ENCODE measurements around the gene ZNF804A.

Gene ZNF804A

GRCh38 chr2:184681642-184682321 lies 83.5 kb downstream of the ZNF804A start:
- H3K4me3 ChIP-seq (ENCODE audit: insufficient read length, low read depth): no peak overlapping the region
- no peaks in the 10 kb centered on the region for H3K36me3 ChIP-seq (ENCODE audit: insufficient read depth, insufficient read length, low read length)
- peaks cover 19% of the 10 kb centered on the region; the same call in 1 of the 2 replicates for H3K9me3 ChIP-seq (ENCODE audit: insufficient read depth, low read length)
- no peaks in the 10 kb centered on the region for H3K4me1 ChIP-seq (ENCODE audit: insufficient read depth, insufficient read length)
- H3K9ac ChIP-seq (ENCODE audit: insufficient read length, low read depth): no peak overlapping the region
- no peak for DNase-seq (ENCODE audit: low read depth, low spot score)
- H3K27me3 ChIP-seq (ENCODE audit: insufficient read depth, insufficient read length): no peaks in the 10 kb centered on the region
- TF ChIP-seq ZNF274 (IDR thresholded peaks at IDR 0.05; ENCODE audit: low read depth, low read length): no peak
- TF ChIP-seq SUZ12 (IDR thresholded peaks at IDR 0.05; ENCODE audit: extremely low read depth, insufficient read depth, insufficient read length): no peak

- Histone ChIP-seq H3K27me3 (ENCODE audit: insufficient read depth, insufficient read length) (no peaks in the 10 kb centered on the region), H3K4me3 (ENCODE audit: insufficient read length, low read depth) (no peak overlapping the region), H3K36me3 (ENCODE audit: insufficient read depth, insufficient read length, low read length) (no peaks in the 10 kb centered on the region), H3K9ac (ENCODE audit: insufficient read length, low read depth) (no peak overlapping the region), H3K9me3 (ENCODE audit: insufficient read depth, low read length) (peaks cover 19% of the 10 kb centered on the region; the same call in 1 of the 2 replicates), H3K4me1 (ENCODE audit: insufficient read depth, insufficient read length) (no peaks in the 10 kb centered on the region)
- no peak for TF ChIP-seq YY1 (IDR thresholded peaks at IDR 0.05; ENCODE audit: insufficient read depth, insufficient read length)
- TF ChIP-seq ZNF274 (IDR thresholded peaks at IDR 0.05; ENCODE audit: low read depth, low read length): no peak
- no peak for TF ChIP-seq SUZ12 (IDR thresholded peaks at IDR 0.05; ENCODE audit: extremely low read depth, insufficient read depth, insufficient read length)
- DNase-seq (ENCODE audit: low read depth, low spot score): no peak
These were observed 85.6 kb downstream of the ZNF804A start for GRCh38 chr2:184683911-184684310.

- no peak overlapping the region for H3K4me3 ChIP-seq (ENCODE audit: insufficient read length, low read depth)
- no peak overlapping the region for H3K9ac ChIP-seq (ENCODE audit: insufficient read length, low read depth)
- no peaks in the 10 kb centered on the region for H3K36me3 ChIP-seq (ENCODE audit: insufficient read depth, insufficient read length, low read length)
- H3K27me3 ChIP-seq (ENCODE audit: insufficient read depth, insufficient read length): no peaks in the 10 kb centered on the region
- no peaks in the 10 kb centered on the region for H3K9me3 ChIP-seq (ENCODE audit: insufficient read depth, low read length)
- no peak for DNase-seq (ENCODE audit: low read depth, low spot score)
- TF ChIP-seq SUZ12 (IDR thresholded peaks at IDR 0.05; ENCODE audit: extremely low read depth, insufficient read depth, insufficient read length) (no peak), ZNF274 (IDR thresholded peaks at IDR 0.05; ENCODE audit: low read depth, low read length) (no peak), YY1 (IDR thresholded peaks at IDR 0.05; ENCODE audit: insufficient read depth, insufficient read length) (no peak)
- H3K4me1 ChIP-seq (ENCODE audit: insufficient read depth, insufficient read length): no peaks in the 10 kb centered on the region
These were observed 87.9 kb downstream of the ZNF804A start for GRCh38 chr2:184685999-184686841.

- H3K4me3 ChIP-seq (ENCODE audit: insufficient read length, low read depth): no peak overlapping the region
- TF ChIP-seq SUZ12 (IDR thresholded peaks at IDR 0.05; ENCODE audit: extremely low read depth, insufficient read depth, insufficient read length) (no peak), ZNF274 (IDR thresholded peaks at IDR 0.05; ENCODE audit: low read depth, low read length) (no peak)
- no peak for DNase-seq (ENCODE audit: low read depth, low spot score)
- H3K27me3 ChIP-seq (ENCODE audit: insufficient read depth, insufficient read length): no peaks in the 10 kb centered on the region
- no peaks in the 10 kb centered on the region for H3K36me3 ChIP-seq (ENCODE audit: insufficient read depth, insufficient read length, low read length)
- no peak overlapping the region for H3K9ac ChIP-seq (ENCODE audit: insufficient read length, low read depth)
- H3K9me3 ChIP-seq (ENCODE audit: insufficient read depth, low read length): no peaks in the 10 kb centered on the region
- H3K4me1 ChIP-seq (ENCODE audit: insufficient read depth, insufficient read length): no peaks in the 10 kb centered on the region
These were observed 91.3 kb downstream of the ZNF804A start for GRCh38 chr2:184689638-184690037.

GRCh38 chr2:184692141-184692734 lies 93.9 kb downstream of the ZNF804A start:
- no peak overlapping the region for H3K4me3 ChIP-seq (ENCODE audit: insufficient read length, low read depth)
- H3K4me1 ChIP-seq (ENCODE audit: insufficient read depth, insufficient read length): no peaks in the 10 kb centered on the region
- H3K9me3 ChIP-seq (ENCODE audit: insufficient read depth, low read length): no peaks in the 10 kb centered on the region
- no peak overlapping the region for H3K9ac ChIP-seq (ENCODE audit: insufficient read length, low read depth)
- DNase-seq (ENCODE audit: low read depth, low spot score): no peak
- no peaks in the 10 kb centered on the region for H3K36me3 ChIP-seq (ENCODE audit: insufficient read depth, insufficient read length, low read length)
- H3K27me3 ChIP-seq (ENCODE audit: insufficient read depth, insufficient read length): no peaks in the 10 kb centered on the region
- TF ChIP-seq SUZ12 (IDR thresholded peaks at IDR 0.05; ENCODE audit: extremely low read depth, insufficient read depth, insufficient read length) (no peak), ZNF274 (IDR thresholded peaks at IDR 0.05; ENCODE audit: low read depth, low read length) (no peak), YY1 (IDR thresholded peaks at IDR 0.05; ENCODE audit: insufficient read depth, insufficient read length) (no peak)

GRCh38 chr2:184696644-184697043 lies 98.3 kb downstream of the ZNF804A start:
- DNase-seq (ENCODE audit: low read depth, low spot score): no peak
- no peaks in the 10 kb centered on the region for H3K9me3 ChIP-seq (ENCODE audit: insufficient read depth, low read length)
- H3K36me3 ChIP-seq (ENCODE audit: insufficient read depth, insufficient read length, low read length): no peaks in the 10 kb centered on the region
- no peak overlapping the region for H3K9ac ChIP-seq (ENCODE audit: insufficient read length, low read depth)
- H3K4me3 ChIP-seq (ENCODE audit: insufficient read length, low read depth): no peak overlapping the region
- no peaks in the 10 kb centered on the region for H3K4me1 ChIP-seq (ENCODE audit: insufficient read depth, insufficient read length)
- TF ChIP-seq SUZ12 (IDR thresholded peaks at IDR 0.05; ENCODE audit: extremely low read depth, insufficient read depth, insufficient read length): no peak
- no peak for TF ChIP-seq YY1 (IDR thresholded peaks at IDR 0.05; ENCODE audit: insufficient read depth, insufficient read length)
- no peak for TF ChIP-seq ZNF274 (IDR thresholded peaks at IDR 0.05; ENCODE audit: low read depth, low read length)
- no peaks in the 10 kb centered on the region for H3K27me3 ChIP-seq (ENCODE audit: insufficient read depth, insufficient read length)

GRCh38 chr2:184698476-184698875 lies 100.1 kb downstream of the ZNF804A start:
- H3K4me1 ChIP-seq (ENCODE audit: insufficient read depth, insufficient read length): no peaks in the 10 kb centered on the region
- no peak for DNase-seq (ENCODE audit: low read depth, low spot score)
- H3K9me3 ChIP-seq (ENCODE audit: insufficient read depth, low read length): no peaks in the 10 kb centered on the region
- TF ChIP-seq YY1 (IDR thresholded peaks at IDR 0.05; ENCODE audit: insufficient read depth, insufficient read length) (no peak), SUZ12 (IDR thresholded peaks at IDR 0.05; ENCODE audit: extremely low read depth, insufficient read depth, insufficient read length) (no peak), ZNF274 (IDR thresholded peaks at IDR 0.05; ENCODE audit: low read depth, low read length) (no peak)
- no peaks in the 10 kb centered on the region for H3K36me3 ChIP-seq (ENCODE audit: insufficient read depth, insufficient read length, low read length)
- H3K9ac ChIP-seq (ENCODE audit: insufficient read length, low read depth): no peak overlapping the region
- H3K4me3 ChIP-seq (ENCODE audit: insufficient read length, low read depth): no peak overlapping the region
- H3K27me3 ChIP-seq (ENCODE audit: insufficient read depth, insufficient read length): no peaks in the 10 kb centered on the region
